ENCODE measurements around the gene FOXD4L1. TPM values are rescaled to one million over a fixed set of nuclear protein-coding genes. Genes with fewer than 3 reads are reported as not detected.
"Not testable (repeated sequence)": the region's sequence is repeated elsewhere in the genome, so short reads cannot be mapped to it uniquely, and the experiment has no call there.

The FOXD4L1 gene
- total RNA-seq, 1 experiment from 2014 or later, result not detected

- DNase-seq (ENCODE audit: low read depth); in situ Hi-C loops (cut with HindIII; ENCODE audit: low pct_unique_long_range_greater_than_20kb, low sequenced_read_pairs): not testable (repeated sequence)
Measured at GRCh38 chr2:113517025-113517424, 18.6 kb downstream of the FOXD4L1 start.

GRCh38 chr2:113520837-113521236 is 22.4 kb downstream of the FOXD4L1 start:
- in situ Hi-C loops (cut with HindIII; ENCODE audit: low pct_unique_long_range_greater_than_20kb, low sequenced_read_pairs); DNase-seq (ENCODE audit: low read depth): not testable (repeated sequence)

GRCh38 chr2:113521492-113521891 is 23.0 kb downstream of the FOXD4L1 start:
- in situ Hi-C loops (cut with HindIII; ENCODE audit: low pct_unique_long_range_greater_than_20kb, low sequenced_read_pairs); DNase-seq (ENCODE audit: low read depth): not testable (repeated sequence)

- DNase-seq (ENCODE audit: low read depth); in situ Hi-C loops (cut with HindIII; ENCODE audit: low pct_unique_long_range_greater_than_20kb, low sequenced_read_pairs): not testable (repeated sequence)
Measured at GRCh38 chr2:113524986-113525385, 26.5 kb downstream of the FOXD4L1 start.

GRCh38 chr2:113527350-113528045 is 29.0 kb downstream of the FOXD4L1 start:
- in situ Hi-C loops (cut with HindIII; ENCODE audit: low pct_unique_long_range_greater_than_20kb, low sequenced_read_pairs), result not testable (repeated sequence)

GRCh38 chr2:113528126-113528525 is 29.7 kb downstream of the FOXD4L1 start:
- in situ Hi-C loops (cut with HindIII; ENCODE audit: low pct_unique_long_range_greater_than_20kb, low sequenced_read_pairs); DNase-seq (ENCODE audit: low read depth): not testable (repeated sequence)

More at GRCh38 chr2:113527350-113528045, 29.0 kb downstream of the FOXD4L1 start:
- not testable (repeated sequence) for DNase-seq (ENCODE audit: low read depth)

- in situ Hi-C loops (cut with HindIII; ENCODE audit: low pct_unique_long_range_greater_than_20kb, low sequenced_read_pairs); DNase-seq (ENCODE audit: low read depth): not testable (repeated sequence)
Measured at GRCh38 chr2:113528904-113529303, 30.4 kb downstream of the FOXD4L1 start.

GRCh38 chr2:113532991-113533390 is 34.5 kb downstream of the FOXD4L1 start:
- in situ Hi-C loops (cut with HindIII; ENCODE audit: low pct_unique_long_range_greater_than_20kb, low sequenced_read_pairs); DNase-seq (ENCODE audit: low read depth): not testable (repeated sequence)

GRCh38 chr2:113536573-113536972 is 38.1 kb downstream of the FOXD4L1 start:
- DNase-seq (ENCODE audit: low read depth); in situ Hi-C loops (cut with HindIII; ENCODE audit: low pct_unique_long_range_greater_than_20kb, low sequenced_read_pairs): not testable (repeated sequence)

- in situ Hi-C loops (cut with HindIII; ENCODE audit: low pct_unique_long_range_greater_than_20kb, low sequenced_read_pairs); DNase-seq (ENCODE audit: low read depth): not testable (repeated sequence)
Measured at GRCh38 chr2:113540834-113541203, 42.4 kb downstream of the FOXD4L1 start.

- in situ Hi-C loops (cut with HindIII; ENCODE audit: low pct_unique_long_range_greater_than_20kb, low sequenced_read_pairs), result not testable (repeated sequence)
Measured at GRCh38 chr2:113541204-113541975, 42.9 kb downstream of the FOXD4L1 start.

GRCh38 chr2:113541976-113542485 is 43.6 kb downstream of the FOXD4L1 start:
- DNase-seq (ENCODE audit: low read depth); in situ Hi-C loops (cut with HindIII; ENCODE audit: low pct_unique_long_range_greater_than_20kb, low sequenced_read_pairs): not testable (repeated sequence)

More at GRCh38 chr2:113541204-113541975, 42.9 kb downstream of the FOXD4L1 start:
- DNase-seq (ENCODE audit: low read depth), result not testable (repeated sequence)

- DNase-seq (ENCODE audit: low read depth); in situ Hi-C loops (cut with HindIII; ENCODE audit: low pct_unique_long_range_greater_than_20kb, low sequenced_read_pairs): not testable (repeated sequence)
Measured at GRCh38 chr2:113542529-113542928, 44.1 kb downstream of the FOXD4L1 start.

Other genes starting within 250 kb of the FOXD4L1 start
- 50.7 and 89.7 TPM in 2 replicates for gene PAX8, start 219.7 kb upstream of the FOXD4L1 start, total RNA-seq (2014; rRNA removed; shearing (Covaris generic); ENCODE audit: low replicate concordance)
- gene ZNG1B, start 61.0 kb upstream of the FOXD4L1 start, total RNA-seq (2014; rRNA removed; shearing (Covaris generic); ENCODE audit: low replicate concordance), result 16.4 and 29.1 TPM in 2 replicates
- 5.5 and 19.3 TPM in 2 replicates for gene RABL2A, start 128.6 kb downstream of the FOXD4L1 start, total RNA-seq (2014; rRNA removed; shearing (Covaris generic); ENCODE audit: low replicate concordance)